HUES48 (cell line): ENCODE data around the gene ANKRD26.

Experiments used
- H3K27ac ChIP-seq: one replicate; pipeline ENCODE4 v1.7.0; 2013; ENCODE audit warnings: low read depth, low read length, inconsistent platforms
- H3K27me3 ChIP-seq: 2 replicates; pipeline ENCODE4 v1.6.1; 2013; ENCODE audit warnings: mild to moderate bottlenecking, low read length; ENCODE audit not compliant: control insufficient read depth, insufficient read depth
- H3K36me3 ChIP-seq: 2 replicates; pipeline ENCODE4 v1.6.1; 2013; ENCODE audit warnings: low read length; ENCODE audit not compliant: control insufficient read depth, insufficient read depth
- H3K4me1 ChIP-seq: 2 replicates; pipeline ENCODE4 v1.6.1; 2013; ENCODE audit warnings: mild to moderate bottlenecking, low read length; ENCODE audit not compliant: control insufficient read depth, insufficient read depth
- H3K4me3 ChIP-seq: 2 replicates; pipeline ENCODE4 v1.5.1; 2013; ENCODE audit warnings: mild to moderate bottlenecking, low read depth, low read length
- H3K9ac ChIP-seq: 2 replicates; pipeline ENCODE4 v1.6.1; 2013; ENCODE audit warnings: mild to moderate bottlenecking, low read depth, low read length, moderate library complexity
- H3K9me3 ChIP-seq: 2 replicates; pipeline ENCODE4 v1.6.1; 2013; ENCODE audit warnings: low read length; ENCODE audit not compliant: control insufficient read depth, insufficient read depth

ANKRD26 gene

DNA sequence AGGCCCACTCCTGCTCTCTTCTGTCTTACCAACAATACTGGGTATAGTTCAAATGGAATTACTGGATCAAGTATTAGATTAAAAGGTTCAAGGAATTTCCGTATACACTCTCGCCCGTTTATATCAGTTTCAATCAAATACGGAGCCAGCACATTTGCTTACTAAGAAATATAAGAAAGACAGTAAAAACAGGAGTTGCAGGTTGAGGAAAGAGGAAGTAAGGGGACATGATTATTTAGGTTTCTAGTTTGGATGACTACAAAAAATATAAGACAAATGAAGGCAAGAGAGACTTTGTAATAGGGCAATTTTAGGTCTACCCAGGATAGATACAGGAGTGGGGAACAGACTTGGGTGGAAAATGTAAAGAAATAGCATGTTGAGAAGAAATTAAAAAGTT lies 129.6 kb downstream of the ANKRD26 start:
- H3K27me3 ChIP-seq = no peaks in the 10 kb centered on the region
- H3K27ac ChIP-seq = no peak overlapping the region
- H3K4me1 ChIP-seq = no peaks in the 10 kb centered on the region
- no peak overlapping the region for H3K4me3 ChIP-seq
- no peak overlapping the region for H3K9ac ChIP-seq
- no peaks in the 10 kb centered on the region for H3K9me3 ChIP-seq
- H3K36me3 ChIP-seq = no peaks in the 10 kb centered on the region

GRCh38 chr10:26969145-26969926 lies 131.0 kb downstream of the ANKRD26 start:
- H3K36me3 ChIP-seq = no peaks in the 10 kb centered on the region

GRCh38 chr10:26962835-26963234 lies 137.5 kb downstream of the ANKRD26 start:
- Histone ChIP-seq H3K9me3 (no peaks in the 10 kb centered on the region), H3K36me3 (no peaks in the 10 kb centered on the region), H3K4me1 (no peaks in the 10 kb centered on the region), H3K27ac (no peak overlapping the region), H3K9ac (no peak overlapping the region), H3K27me3 (no peaks in the 10 kb centered on the region), H3K4me3 (no peak overlapping the region)

More at GRCh38 chr10:26969145-26969926, 131.0 kb downstream of the ANKRD26 start:
- Histone ChIP-seq H3K27me3 (no peaks in the 10 kb centered on the region), H3K4me1 (no peaks in the 10 kb centered on the region), H3K9ac (no peak overlapping the region), H3K9me3 (no peaks in the 10 kb centered on the region), H3K4me3 (no peak overlapping the region), H3K27ac (no peak overlapping the region)

GRCh38 chr10:26960308-26960707 lies 140.0 kb downstream of the ANKRD26 start:
- no peak overlapping the region for H3K9ac ChIP-seq
- no peaks in the 10 kb centered on the region for H3K9me3 ChIP-seq
- no peaks in the 10 kb centered on the region for H3K4me1 ChIP-seq
- H3K27ac ChIP-seq = no peak overlapping the region
- H3K4me3 ChIP-seq = no peak overlapping the region
- no peaks in the 10 kb centered on the region for H3K36me3 ChIP-seq
- H3K27me3 ChIP-seq = no peaks in the 10 kb centered on the region

- H3K36me3 ChIP-seq = no peaks in the 10 kb centered on the region
- H3K4me1 ChIP-seq = no peaks in the 10 kb centered on the region
- no peak overlapping the region for H3K9ac ChIP-seq
- H3K4me3 ChIP-seq = no peak overlapping the region
- H3K9me3 ChIP-seq = no peaks in the 10 kb centered on the region
- no peaks in the 10 kb centered on the region for H3K27me3 ChIP-seq
- H3K27ac ChIP-seq = no peak overlapping the region
Observed at GRCh38 chr10:26959841-26960240, 140.5 kb downstream of the ANKRD26 start.
